PC-9 (cell line): Measurements from ENCODE around the gene ZBTB1. TPM values are rescaled to one million over a fixed set of nuclear protein-coding genes. Genes with fewer than 3 reads are reported as not detected.

Experiments used
- BruUV-seq: library from RNA; stranded (reverse); fragments of 400-500 nt; replicated peaks from 2 replicates; lab custom pipeline; 2021; lab: Mats Ljungman, UMichigan
- CTCF ChIA-PET: fragments of 300-600 bp; sonication (Branson Sonifier 250); formaldehyde crosslinking; loops from one replicate; lab custom pipeline; 2022; ENCODE audit warnings: antibody characterized with exemption; lab: Charles Lee
- POLR2A ChIA-PET: fragments of 300-600 bp; sonication (Branson Sonifier 250); formaldehyde crosslinking; loops from one replicate; lab custom pipeline; 2022; ENCODE audit warnings: antibody characterized with exemption; ENCODE audit not compliant: unreplicated experiment; lab: Charles Lee
- DNase-seq, 2 experiments: peaks; one replicate each; pipeline versions ENCODE4 v3.0.0 to v3.0.0-alpha.2; 2015 to 2022; ENCODE audit warnings: mixed read lengths in 1 of 2
- H2AFZ ChIP-seq: fragments of 200-600 bp; sonication (generic); 2 replicates; pipeline ENCODE4 v1.8.1; 2017; ENCODE audit warnings: antibody characterized with exemption
- H3F3A ChIP-seq: fragments of 200-600 bp; sonication (generic); 2 replicates; pipeline ENCODE4 v1.8.1; 2017; ENCODE audit warnings: antibody characterized with exemption, mild to moderate bottlenecking, low read depth; ENCODE audit not compliant: insufficient read depth
- H3K27ac ChIP-seq: fragments of 200-600 bp; sonication (generic); 2 replicates; pipeline ENCODE4 v1.6.1; 2016; ENCODE audit warnings: mixed run types
- H3K27me3 ChIP-seq: fragments of 200-600 bp; sonication (generic); 2 replicates; pipeline ENCODE4 v1.6.1; 2016; ENCODE audit warnings: low read depth, mixed run types; ENCODE audit not compliant: insufficient read depth
- H3K36me3 ChIP-seq: fragments of 200-600 bp; sonication (generic); 2 replicates; pipeline ENCODE4 v1.6.1; 2016; ENCODE audit warnings: low read depth, mixed run types
- H3K4me1 ChIP-seq: fragments of 200-600 bp; sonication (generic); replicated peaks from 2 replicates; pipeline ENCODE4 v1.6.1; 2016; ENCODE audit warnings: mixed run types; ENCODE audit not compliant: insufficient read depth
- H3K4me2 ChIP-seq: fragments of 200-600 bp; sonication (generic); 2 replicates; pipeline ENCODE4 v1.6.1; 2017; ENCODE audit warnings: mixed run types
- H3K4me3 ChIP-seq: fragments of 200-600 bp; sonication (generic); 2 replicates; pipeline ENCODE4 v1.6.1; 2016; ENCODE audit warnings: mixed run types
- H3K79me2 ChIP-seq: fragments of 200-600 bp; sonication (generic); 2 replicates; pipeline ENCODE4 v1.6.1; 2017; ENCODE audit warnings: low read depth, mixed run types
- H3K9me2 ChIP-seq: fragments of 200-600 bp; sonication (generic); 2 replicates; pipeline ENCODE4 v1.8.1; 2017; ENCODE audit warnings: mild to moderate bottlenecking; ENCODE audit not compliant: insufficient read depth
- H3K9me3 ChIP-seq: fragments of 200-600 bp; sonication (generic); 2 replicates; pipeline ENCODE4 v1.8.1; 2016; ENCODE audit warnings: low read depth; ENCODE audit not compliant: insufficient read depth
- H4K20me1 ChIP-seq: fragments of 200-600 bp; sonication (generic); 2 replicates; pipeline ENCODE4 v1.8.1; 2017; ENCODE audit not compliant: insufficient read depth
- CTCF ChIP-seq: fragments of 200-600 bp; sonication (generic); conservative IDR thresholded peaks from 2 replicates; pipeline ENCODE4 v1.6.1; 2017; ENCODE audit warnings: mixed run types, antibody characterized with exemption, mild to moderate bottlenecking, moderate library complexity
- EZH2 ChIP-seq: fragments of 200-600 bp; sonication (generic); IDR thresholded peaks from 2 replicates; pipeline ENCODE4 v1.8.0; 2017; ENCODE audit warnings: antibody characterized with exemption, low read depth
- intact Hi-C: fragments of 100-400 bp; cut with micrococcal nuclease; formaldehyde crosslinking; loops from one replicate; pipeline ENCODE4 v1.10.0; 2022; ENCODE audit not compliant: unreplicated experiment
- total RNA-seq: library from RNA; stranded (reverse); gene quantifications from 2 replicates; pipeline ENCODE4 v1.2.3, GENCODE V29; 2021

Gene ZBTB1
- total RNA-seq, 1 experiment from 2014 or later: 55.4 TPM

- no peaks in the 10 kb centered on the region for H3K9me2 ChIP-seq
- no peak overlapping the region for H3K27ac ChIP-seq
- ChIA-PET CTCF (no interaction called here), POLR2A (no interaction called here)
- intact Hi-C loops: no loop called here
- H3K27me3 ChIP-seq: no peaks in the 10 kb centered on the region
- no peaks in the 10 kb centered on the region for H4K20me1 ChIP-seq
- TF ChIP-seq EZH2 (no peak), CTCF (no peak)
- H3K4me3 ChIP-seq: no peak overlapping the region
- peaks cover 29% of the 10 kb centered on the region; the same call in 1 of the 2 replicates for H3F3A ChIP-seq
- no peaks in the 10 kb centered on the region for H3K9me3 ChIP-seq
- peaks cover 7% of the 10 kb centered on the region; the same call in 1 of the 2 replicates for H3K4me1 ChIP-seq
- H2AFZ ChIP-seq: no peak overlapping the region
- no peak for DNase-seq
- no peak overlapping the region for H3K4me2 ChIP-seq
- no peaks in the 10 kb centered on the region for H3K79me2 ChIP-seq
- no TSS peak for BruUV-seq
- H3K36me3 ChIP-seq: no peaks in the 10 kb centered on the region
These were observed 37.0 kb upstream of the ZBTB1 start for GRCh38 chr14:64467566-64467965.

GRCh38 chr14:64468451-64468850, 36.1 kb upstream of the ZBTB1 start:
- Histone ChIP-seq H3K4me2 (no peak overlapping the region), H2AFZ (no peak overlapping the region), H3K27ac (no peak overlapping the region), H3K4me3 (no peak overlapping the region), H3K4me1 (peaks cover 7% of the 10 kb centered on the region; the same call in 1 of the 2 replicates), H3K79me2 (no peaks in the 10 kb centered on the region), H3K36me3 (no peaks in the 10 kb centered on the region), H3K9me2 (no peaks in the 10 kb centered on the region), H3F3A (peaks cover 23% of the 10 kb centered on the region; the same call in 1 of the 2 replicates), H4K20me1 (no peaks in the 10 kb centered on the region), H3K9me3 (no peaks in the 10 kb centered on the region), H3K27me3 (no peaks in the 10 kb centered on the region)
- POLR2A ChIA-PET: no interaction called here
- TF ChIP-seq CTCF (no peak), EZH2 (no peak)
- BruUV-seq: no TSS peak
- no peak for DNase-seq
- intact Hi-C loops: no loop called here
- CTCF ChIA-PET: no interaction called here

- CTCF ChIA-PET: no interaction called here
- BruUV-seq: no TSS peak
- no peak for DNase-seq
- Histone ChIP-seq H3K9me3 (no peaks in the 10 kb centered on the region), H3K4me1 (no peaks in the 10 kb centered on the region), H3F3A (no peaks in the 10 kb centered on the region; the same call in 1 of the 2 replicates), H3K4me3 (no peak overlapping the region), H3K27me3 (no peaks in the 10 kb centered on the region), H3K79me2 (no peaks in the 10 kb centered on the region), H4K20me1 (no peaks in the 10 kb centered on the region), H3K9me2 (no peaks in the 10 kb centered on the region), H2AFZ (no peak overlapping the region), H3K27ac (no peak overlapping the region), H3K4me2 (no peak overlapping the region), H3K36me3 (no peaks in the 10 kb centered on the region)
- TF ChIP-seq EZH2 (no peak), CTCF (no peak)
- intact Hi-C loops: no loop called here
- POLR2A ChIA-PET: interaction anchor here (0.6 kb wide), 1 partner anchor 136 kb away, joined by 9 read pairs; no protein-coding TSS in a partner anchor
These were observed 30.5 kb upstream of the ZBTB1 start for GRCh38 chr14:64474041-64474440.
